Keratinocyte (primary cell): Measurements from ENCODE around the gene DNTTIP2.
"Not testable (repeated sequence)": the region's sequence is repeated elsewhere in the genome, so short reads cannot be mapped to it uniquely, and the experiment has no call there.

Experiments used
- CTCF ChIP-seq, 3 experiments: IDR thresholded peaks in 1 of 3; conservative IDR thresholded peaks in 1 of 3; optimal IDR thresholded peaks in 1 of 3; 2 replicates in 2 of 3; 3 replicates in 1 of 3; pipeline versions ENCODE3 to v1.5.1; 2011; ENCODE audit warnings: low read length in 3 of 3, mild to moderate bottlenecking in 3 of 3, moderate library complexity in 2 of 3, control low read depth in 1 of 3, inconsistent platforms in 1 of 3; ENCODE audit not compliant: insufficient read depth in 2 of 3; ENCODE audit errors: extremely low read depth in 1 of 3
- EZH2 ChIP-seq: IDR thresholded peaks from one replicate; pipeline ENCODE4 v1.6.1; 2012; ENCODE audit warnings: inconsistent platforms, mild to moderate bottlenecking, low read length, moderate library complexity

- TF ChIP-seq CTCF (optimal IDR thresholded peaks at IDR 0.05 in 1 of 3, IDR thresholded peaks at IDR 0.05 in 1 of 3, conservative IDR thresholded peaks at IDR 0.05 in 1 of 3; ENCODE audit: extremely low read depth in 1 of 3, insufficient read depth in 2 of 3, low read length in 3 of 3) = peak; percentile 7 to 53 (median 44)
- not testable (repeated sequence) for TF ChIP-seq EZH2
Measured at GRCh38 chr1:93850687-93851326, 28.2 kb downstream of the DNTTIP2 start.
